IMR-90 (cell line): ENCODE measurements around the gene DHRSX. TPM values are rescaled to one million over a fixed set of nuclear protein-coding genes. Genes with fewer than 3 reads are reported as not detected.

ENCODE experiments used
- ATAC-seq: fragments of 200-7000 bp; cut with Tn5 transposase; 2 replicates; pipeline ENCODE4 v1.9.1; 2020; ENCODE audit warnings: low read depth, mild to moderate bottlenecking, moderate library complexity
- BruUV-seq: library from RNA; stranded (reverse); fragments of 400-500 nt; replicated peaks from 2 replicates; lab custom pipeline; 2021; lab: Mats Ljungman, UMichigan
- CTCF ChIA-PET: fragments of 300-600 bp; formaldehyde crosslinking; extraction: SDS; loops from one replicate; lab custom pipeline; 2021; ENCODE audit warnings: antibody characterized with exemption; lab: Yijun Ruan, JAX
- POLR2A ChIA-PET: fragments of 300-600 bp; sonication (Branson Sonifier 250); formaldehyde crosslinking; loops from one replicate; lab custom pipeline; 2022; ENCODE audit warnings: antibody characterized with exemption; ENCODE audit not compliant: unreplicated experiment; lab: Charles Lee
- DNase-seq: peaks from one replicate; pipeline ENCODE4 v3.0.0; 2013
- H2AFZ ChIP-seq: replicated peaks from 2 replicates; pipeline ENCODE3; 2013; ENCODE audit warnings: low read length, mild to moderate bottlenecking; ENCODE audit not compliant: poor library complexity
- H2AK5ac ChIP-seq: 2 replicates; pipeline ENCODE4 v1.6.1; 2013; ENCODE audit warnings: low read depth, low read length, inconsistent platforms
- H2AK9ac ChIP-seq: replicated peaks from 2 replicates; pipeline ENCODE3; 2013; ENCODE audit warnings: mild to moderate bottlenecking, low read depth, low read length, moderate library complexity; ENCODE audit not compliant: poor library complexity
- H2BK120ac ChIP-seq: 2 replicates; pipeline ENCODE4 v1.6.1; 2013; ENCODE audit warnings: low read depth, low read length, inconsistent platforms
- H2BK15ac ChIP-seq: 3 replicates; pipeline ENCODE4 v1.6.1; 2013; ENCODE audit warnings: low read depth, low read length, inconsistent platforms
- H2BK20ac ChIP-seq: 2 replicates; pipeline ENCODE4 v1.6.1; 2013; ENCODE audit warnings: low read depth, mild to moderate bottlenecking, inconsistent platforms, low read length, moderate library complexity
- H2BK5ac ChIP-seq: 2 replicates; pipeline ENCODE4 v1.6.1; 2013; ENCODE audit warnings: mild to moderate bottlenecking, low read depth, low read length, inconsistent platforms; ENCODE audit not compliant: poor library complexity, severe bottlenecking
- H3K14ac ChIP-seq: replicated peaks from 2 replicates; pipeline ENCODE4 v1.6.1; 2013; ENCODE audit warnings: low read depth, low read length, inconsistent platforms
- H3K18ac ChIP-seq: 2 replicates; pipeline ENCODE4 v1.6.1; 2013; ENCODE audit warnings: low read depth, low read length, control low read depth
- H3K23ac ChIP-seq: 2 replicates; pipeline ENCODE4 v1.6.1; 2013; ENCODE audit warnings: low read depth, low read length, inconsistent platforms
- H3K27ac ChIP-seq: 2 replicates; pipeline ENCODE4 v1.5.1; 2013; ENCODE audit warnings: mild to moderate bottlenecking, control low read depth, low read length; ENCODE audit not compliant: insufficient read depth
- H3K27me3 ChIP-seq: 2 replicates; pipeline ENCODE4 v1.6.1; 2013; ENCODE audit warnings: low read length; ENCODE audit not compliant: control insufficient read depth, insufficient read depth
- H3K36me3 ChIP-seq: 2 replicates; pipeline ENCODE4 v1.6.1; 2013; ENCODE audit warnings: low read length, mixed read lengths; ENCODE audit not compliant: control insufficient read depth, insufficient read depth
- H3K4ac ChIP-seq: 2 replicates; pipeline ENCODE4 v1.6.1; 2013; ENCODE audit warnings: low read depth, low read length, inconsistent platforms
- H3K4me1 ChIP-seq: 2 replicates; pipeline ENCODE4 v1.6.1; 2013; ENCODE audit warnings: low read length, mixed read lengths; ENCODE audit not compliant: control insufficient read depth, insufficient read depth
- H3K4me2 ChIP-seq: 2 replicates; pipeline ENCODE4 v1.6.1; 2013; ENCODE audit warnings: low read depth, mild to moderate bottlenecking, control low read depth, low read length, moderate library complexity
- H3K4me3 ChIP-seq: 2 replicates; pipeline ENCODE4 v1.5.1; 2013; ENCODE audit warnings: low read depth, mild to moderate bottlenecking, control low read depth, low read length, moderate library complexity; ENCODE audit not compliant: insufficient read depth
- H3K56ac ChIP-seq: 2 replicates; pipeline ENCODE4 v1.6.1; 2013; ENCODE audit warnings: low read length, inconsistent platforms; ENCODE audit not compliant: insufficient read depth; ENCODE audit errors: extremely low read depth
- H3K79me1 ChIP-seq, 2 experiments: 2 replicates each; pipeline ENCODE4 v1.6.1; 2013; ENCODE audit warnings: low read length in 2 of 2, inconsistent platforms in 1 of 2, low read depth in 1 of 2
- H3K9ac ChIP-seq: 2 replicates; pipeline ENCODE4 v1.6.1; 2013; ENCODE audit warnings: low read depth, low read length, control low read depth
- H3K9me1 ChIP-seq: 2 replicates; pipeline ENCODE4 v1.6.1; 2013; ENCODE audit warnings: low read length, inconsistent platforms; ENCODE audit not compliant: insufficient read depth
- H3K9me3 ChIP-seq: 2 replicates; pipeline ENCODE4 v1.6.1; 2013; ENCODE audit warnings: low read length; ENCODE audit not compliant: control insufficient read depth, insufficient read depth
- H4K20me1 ChIP-seq: 2 replicates; pipeline ENCODE4 v1.6.1; 2013; ENCODE audit warnings: low read length, inconsistent platforms; ENCODE audit not compliant: insufficient read depth
- H4K5ac ChIP-seq: 2 replicates; pipeline ENCODE4 v1.6.1; 2013; ENCODE audit warnings: mild to moderate bottlenecking, low read depth, low read length, control low read depth
- H4K8ac ChIP-seq, 2 experiments: 2 replicates each; pipeline ENCODE4 v1.6.1; 2013; ENCODE audit warnings: low read depth in 2 of 2, low read length in 2 of 2, control low read depth in 1 of 2, inconsistent platforms in 1 of 2
- H4K91ac ChIP-seq: 2 replicates; pipeline ENCODE4 v1.6.1; 2013; ENCODE audit warnings: low read depth, low read length, inconsistent platforms; ENCODE audit not compliant: insufficient read depth
- CTCF ChIP-seq: conservative IDR thresholded peaks from 2 replicates; pipeline ENCODE4 v1.5.1; 2012; ENCODE audit warnings: mild to moderate bottlenecking, low read depth, low read length, improper control_type of control experiment
- FOS ChIP-seq: fragments of 150-350 bp; IDR thresholded peaks from 2 replicates; pipeline ENCODE4 v1.6.1; 2016; ENCODE audit warnings: low read depth, low read length
- MAFK ChIP-seq: IDR thresholded peaks from 2 replicates; pipeline ENCODE4 v1.6.1; 2012; ENCODE audit warnings: low read depth, low read length, improper control_type of control experiment
- RAD21 ChIP-seq: IDR thresholded peaks from 2 replicates; pipeline ENCODE4 v1.6.1; 2012; ENCODE audit warnings: low read length, improper control_type of control experiment
- WGBS, 2 experiments: methylation state at CpG; one replicate each; pipeline versions ENCODE4 v1.1.5 to v1.1.7; 2013; ENCODE audit warnings: missing lambda C conversion rate in 2 of 2; ENCODE audit not compliant: insufficient read length in 1 of 2; ENCODE audit errors: extremely low coverage in 2 of 2; 5-methylcytosine and 5-hydroxymethylcytosine counted together
- dilution Hi-C: fragments of 300-500 bp; cut with HindIII; formaldehyde crosslinking; loops from one replicate; pipeline ENCODE4 v1.14.3; 2018; ENCODE audit warnings: low sequenced_read_pairs; ENCODE audit not compliant: unreplicated experiment
- in situ Hi-C: fragments of 300-500 bp; cut with MboI; formaldehyde crosslinking; loops from 3 replicates; pipeline ENCODE4 v1.14.3; 2019; ENCODE audit warnings: low sequenced_read_pairs, inconsistent platforms, mixed read lengths
- intact Hi-C: fragments of 100-400 bp; cut with micrococcal nuclease; formaldehyde crosslinking; loops from 2 replicates; pipeline ENCODE4 v1.10.0; 2022
- polyA plus RNA-seq, 3 experiments: library from polyadenylated mRNA; depleted of rRNA; stranded (reverse); fragments of >200 nt; gene quantifications; 2 replicates each; pipeline ENCODE4 v1.2.3, GENCODE V29; 2012; ENCODE audit warnings: low replicate concordance in 1 of 3
- total RNA-seq: library from RNA; depleted of rRNA; stranded (reverse); fragments of >200 nt; gene quantifications from 2 replicates; pipeline ENCODE4 v1.2.3, GENCODE V29; 2012

DHRSX gene
- total and polyA plus RNA-seq, 2 of the 4 experiments (the other 2 are of a cell fraction) = 26.2 to 38.0 TPM

DNA sequence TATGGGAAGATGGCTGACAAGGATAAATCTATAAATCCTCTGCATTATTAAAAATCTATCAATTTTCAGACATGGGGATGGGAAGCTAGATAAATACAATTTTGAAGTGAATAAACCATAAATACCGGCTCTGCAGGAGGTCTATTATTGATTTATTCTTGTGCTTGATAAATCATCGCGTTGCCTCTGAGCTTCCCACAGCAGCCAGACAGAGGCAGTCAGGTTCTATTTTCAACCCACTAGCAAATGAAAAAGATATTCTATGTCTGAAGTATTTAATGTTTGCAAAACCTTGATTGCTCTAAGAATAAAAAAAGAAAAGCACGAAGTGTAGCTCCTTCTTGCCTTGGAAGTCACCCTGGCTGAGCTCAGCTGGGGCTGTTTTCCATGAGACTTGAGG lies 216.2 kb downstream of the DHRSX start:
- Histone ChIP-seq H2BK5ac (no peak overlapping the region), H4K5ac (no peak overlapping the region), H3K9me3 (no peaks in the 10 kb centered on the region), H2AFZ (no peak overlapping the region), H3K23ac (no peak overlapping the region), H2BK120ac (no peak overlapping the region), H3K4ac (no peak overlapping the region), H3K14ac (no peak overlapping the region), H3K79me1 (no peaks in the 10 kb centered on the region), H2AK5ac (no peak overlapping the region), H3K36me3 (peaks cover 8% of the 10 kb centered on the region), H4K8ac (no peak overlapping the region), H3K56ac (no peak overlapping the region), H3K4me1 (0 out of 2 replicates have a peak, but pooled peaks cover 2% of the 10 kb centered on the region), H3K27ac (no peak overlapping the region), H4K20me1 (no peaks in the 10 kb centered on the region), H3K9me1 (no peaks in the 10 kb centered on the region), H2BK15ac (no peak overlapping the region), H4K91ac (no peak overlapping the region), H3K4me3 (no peak overlapping the region), H3K4me2 (no peak overlapping the region), H3K27me3 (no peaks in the 10 kb centered on the region), H2BK20ac (no peak overlapping the region), H3K9ac (no peak overlapping the region), H3K18ac (no peak overlapping the region), H2AK9ac (no peak overlapping the region)
- dilution Hi-C loops (no loop called here), in situ Hi-C loops (no loop called here), intact Hi-C loops (no loop called here)
- DNase-seq (peak; percentile 12), ATAC-seq (no peak)
- TF ChIP-seq FOS (no peak), MAFK (no peak), RAD21 (0 out of 2 replicates have a peak, but pooled peaks have one; percentile 21), CTCF (peak; percentile 34)
- ChIA-PET POLR2A (no interaction called here), CTCF (no interaction called here)
- no TSS peak for BruUV-seq
- WGBS, 2 experiments = no CpG with 5 or more reads among the region's 4 CpGs
